ENCODE results near the gene HSPG2. TPM values are rescaled to one million over a fixed set of nuclear protein-coding genes. Genes with fewer than 3 reads are reported as not detected.

Gene HSPG2
- total RNA-seq, 4 donors from 2014 or later: 311 to 1,021 (median 351) TPM

DNA sequence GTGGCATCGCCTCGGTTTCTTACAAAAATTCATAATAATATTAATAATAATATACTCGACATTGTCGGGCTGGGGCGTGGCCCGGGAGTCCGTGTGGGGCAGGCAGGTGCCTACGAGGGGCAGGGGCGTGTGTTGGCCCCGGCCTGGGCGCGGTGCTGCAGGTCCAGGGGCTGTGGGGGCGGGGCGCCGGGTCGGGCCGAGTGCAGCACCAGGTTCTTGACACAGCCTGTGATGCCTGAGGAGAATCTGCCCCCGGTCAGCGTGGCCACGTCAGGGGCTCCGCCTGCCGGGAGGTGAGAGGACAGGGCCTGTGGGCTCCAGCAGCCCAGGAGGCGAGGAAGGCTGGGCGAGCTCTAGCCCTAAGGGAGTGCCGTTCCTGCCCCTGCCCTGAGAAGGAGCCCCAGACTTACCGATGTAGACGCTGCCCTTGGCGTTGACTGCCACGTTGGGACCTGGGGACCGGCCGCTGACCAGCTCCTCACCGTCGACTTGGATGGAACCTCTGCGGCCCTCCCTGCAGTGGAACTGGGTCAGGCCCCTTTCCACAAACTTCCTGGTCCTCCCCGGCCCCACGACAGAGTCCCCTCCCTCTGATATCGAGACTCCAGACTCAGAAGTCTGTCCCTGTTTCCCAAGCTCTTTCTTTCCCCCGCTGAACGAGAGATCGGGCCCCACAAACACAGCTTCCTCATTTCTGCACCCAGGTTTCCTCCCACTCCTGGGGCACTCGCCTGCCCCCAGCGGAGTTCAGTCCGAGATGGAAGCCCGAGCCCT is 113.7 kb downstream of the HSPG2 start:
- H3K4me3 ChIP-seq: no peak overlapping the region
- TF ChIP-seq POLR2AphosphoS5 (IDR thresholded peaks at IDR 0.05) (no peak), CTCF (IDR thresholded peaks at IDR 0.05) (no peak), EP300 (IDR thresholded peaks at IDR 0.05) (no peak), POLR2A (IDR thresholded peaks at IDR 0.05) (no peak)
- H3K9me3 ChIP-seq: no peaks in the 10 kb centered on the region
- peaks cover 0 to 7% (median 0%) of the 10 kb centered on the region in 3 donors for H3K4me1 ChIP-seq
- no peaks in the 10 kb centered on the region for H3K27me3 ChIP-seq
- H3K27ac ChIP-seq: peak overlapping the region in 2 of 4 donors; percentile 19 to 51
- ATAC-seq: no peak
- WGBS, 2 donors (ENCODE audit: low coverage in 1 of 2): 90% methylated on average over 2 of the region's 44 CpGs; no CpG with 5 or more reads in 1 of the 2 donors
- peaks cover 0 to 80% of the 10 kb centered on the region in 2 donors for H3K36me3 ChIP-seq

GRCh38 chr1:21822349-21822748 is 114.8 kb downstream of the HSPG2 start:
- H3K36me3 ChIP-seq: peaks cover 0 to 70% of the 10 kb centered on the region in 2 donors

DNA sequence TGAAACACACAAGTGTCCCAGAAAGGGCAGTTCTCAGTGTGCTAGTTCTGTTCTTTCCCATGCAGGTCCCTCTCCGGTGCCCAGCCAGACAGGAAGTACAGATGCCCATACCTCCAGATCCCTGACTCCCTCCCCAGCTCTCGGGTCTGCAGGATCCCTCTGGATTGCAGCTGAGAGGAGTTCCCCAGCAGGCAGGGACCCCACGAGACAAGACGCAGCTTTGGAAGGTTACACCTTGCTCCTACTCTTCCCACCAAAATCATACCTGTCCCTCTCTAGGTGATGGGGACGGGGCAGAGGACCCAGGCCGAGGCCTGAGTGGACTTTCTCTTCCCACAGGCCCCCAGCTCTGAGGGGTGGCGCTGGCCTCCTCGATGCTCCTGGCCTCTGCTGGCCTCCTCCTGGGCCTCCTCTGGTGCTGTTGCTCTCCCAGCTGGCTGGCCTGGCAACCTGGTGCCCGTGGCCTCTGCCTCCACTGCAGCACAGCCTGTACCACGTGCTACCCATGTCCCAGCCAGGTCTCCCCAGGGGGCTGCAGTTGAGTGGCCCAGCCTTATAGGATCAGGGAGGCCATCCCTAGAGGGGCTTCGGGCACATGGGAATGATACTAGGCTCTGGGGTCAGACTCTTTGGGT is 115.6 kb downstream of the HSPG2 start:
- peaks cover 0 to 61% of the 10 kb centered on the region in 2 donors for H3K36me3 ChIP-seq
- WGBS, 2 donors (ENCODE audit: low coverage in 1 of 2): 60% methylated on average over 1 of the region's 11 CpGs; no CpG with 5 or more reads in 1 of the 2 donors

More at GRCh38 chr1:21822349-21822748, 114.8 kb downstream of the HSPG2 start:
- no CpG with 5 or more reads among the region's 9 CpGs for WGBS, 2 donors (ENCODE audit: low coverage in 1 of 2)
- TF ChIP-seq POLR2A (IDR thresholded peaks at IDR 0.05) (no peak), POLR2AphosphoS5 (IDR thresholded peaks at IDR 0.05) (no peak), CTCF (IDR thresholded peaks at IDR 0.05) (no peak), EP300 (IDR thresholded peaks at IDR 0.05) (no peak)
- no peak overlapping the region for H3K4me3 ChIP-seq
- no peaks in the 10 kb centered on the region for H3K27me3 ChIP-seq
- no peaks in the 10 kb centered on the region for H3K9me3 ChIP-seq
- H3K27ac ChIP-seq: peak overlapping the region in 1 of 4 donors; percentile 32
- H3K4me1 ChIP-seq: peaks cover 0 to 9% (median 0%) of the 10 kb centered on the region in 3 donors
- ATAC-seq: peak; percentile 14

GRCh38 chr1:21820597-21821232 is 116.4 kb downstream of the HSPG2 start:
- H3K27me3 ChIP-seq: no peaks in the 10 kb centered on the region
- H3K9me3 ChIP-seq: no peaks in the 10 kb centered on the region
- TF ChIP-seq POLR2AphosphoS5 (IDR thresholded peaks at IDR 0.05) (no peak), CTCF (IDR thresholded peaks at IDR 0.05) (no peak), EP300 (IDR thresholded peaks at IDR 0.05) (no peak), POLR2A (IDR thresholded peaks at IDR 0.05) (no peak)
- ATAC-seq: no peak
- H3K4me3 ChIP-seq: no peak overlapping the region
- peaks cover 0 to 9% (median 0%) of the 10 kb centered on the region in 3 donors for H3K4me1 ChIP-seq
- no peak overlapping the region for H3K27ac ChIP-seq
- 95 to 100% methylated on average over 2 to 4 of the region's 9 CpGs for WGBS, 2 donors (ENCODE audit: low coverage in 1 of 2)
- peaks cover 0 to 54% of the 10 kb centered on the region in 2 donors for H3K36me3 ChIP-seq

More for the DNA sequence above, 115.6 kb downstream of the HSPG2 start:
- Histone ChIP-seq H3K4me1 (peaks cover 0 to 9% (median 0%) of the 10 kb centered on the region in 3 donors), H3K9me3 (no peaks in the 10 kb centered on the region), H3K4me3 (no peak overlapping the region), H3K27ac (peak overlapping the region in 1 of 4 donors; percentile 32), H3K27me3 (no peaks in the 10 kb centered on the region)
- TF ChIP-seq POLR2A (IDR thresholded peaks at IDR 0.05) (no peak), EP300 (IDR thresholded peaks at IDR 0.05) (no peak), POLR2AphosphoS5 (IDR thresholded peaks at IDR 0.05) (no peak), CTCF (IDR thresholded peaks at IDR 0.05) (no peak)
- ATAC-seq: no peak

Data from gastroesophageal sphincter (tissue), 4 donors.